H9 (cell line): Measurements from ENCODE around the gene ASL. TPM values are rescaled to one million over a fixed set of nuclear protein-coding genes. Genes with fewer than 3 reads are reported as not detected.
"Not testable (repeated sequence)": the region's sequence is repeated elsewhere in the genome, so short reads cannot be mapped to it uniquely, and the experiment has no call there.

Experiments
- DNase-seq: peaks from one replicate; pipeline ENCODE4 v3.0.0-alpha.2; 2017
- H2AFZ ChIP-seq: one replicate; pipeline ENCODE4 v1.6.1; 2013; ENCODE audit warnings: mild to moderate bottlenecking, low read length, control low read depth, moderate library complexity
- H2AK5ac ChIP-seq: 2 replicates; pipeline ENCODE4 v1.6.1; 2013; ENCODE audit warnings: low read length, control low read depth, mixed read lengths; ENCODE audit not compliant: insufficient read length
- H2BK120ac ChIP-seq: one replicate; pipeline ENCODE4 v1.6.1; 2013; ENCODE audit warnings: low read depth, mild to moderate bottlenecking, low read length, control low read depth, inconsistent platforms; ENCODE audit not compliant: poor library complexity, severe bottlenecking
- H2BK12ac ChIP-seq: 2 replicates; pipeline ENCODE4 v1.6.1; 2013; ENCODE audit warnings: low read length, control low read depth, mixed read lengths, low read depth; ENCODE audit not compliant: insufficient read length
- H2BK15ac ChIP-seq: 2 replicates; pipeline ENCODE4 v1.6.1; 2013; ENCODE audit warnings: low read depth, low read length, control low read depth
- H2BK20ac ChIP-seq: one replicate; pipeline ENCODE4 v1.6.1; 2013; ENCODE audit warnings: low read depth, mild to moderate bottlenecking, low read length, control low read depth, inconsistent platforms; ENCODE audit not compliant: poor library complexity, severe bottlenecking
- H2BK5ac ChIP-seq: 2 replicates; pipeline ENCODE4 v1.6.1; 2013; ENCODE audit warnings: low read length, control low read depth, mixed read lengths; ENCODE audit not compliant: insufficient read length
- H3K14ac ChIP-seq: 2 replicates; pipeline ENCODE4 v1.6.1; 2013; ENCODE audit warnings: low read length, control low read depth; ENCODE audit not compliant: insufficient read depth
- H3K18ac ChIP-seq: 2 replicates; pipeline ENCODE4 v1.6.1; 2013; ENCODE audit warnings: low read depth, mild to moderate bottlenecking, mixed read lengths, low read length, control low read depth; ENCODE audit not compliant: insufficient read length
- H3K23ac ChIP-seq: 2 replicates; pipeline ENCODE4 v1.6.1; 2013; ENCODE audit warnings: low read length, control low read depth, mixed read lengths, low read depth; ENCODE audit not compliant: insufficient read length
- H3K23me2 ChIP-seq: 2 replicates; pipeline ENCODE4 v1.6.1; 2013; ENCODE audit warnings: low read depth, mild to moderate bottlenecking, mixed read lengths, low read length, control low read depth; ENCODE audit not compliant: insufficient read length, poor library complexity, severe bottlenecking
- H3K27ac ChIP-seq: 2 replicates; pipeline ENCODE4 v1.5.1; 2013; ENCODE audit warnings: low read length, control low read depth, mixed read lengths, low read depth; ENCODE audit not compliant: insufficient read length
- H3K27me3 ChIP-seq: 2 replicates; pipeline ENCODE4 v1.6.1; 2013; ENCODE audit warnings: low read length, control low read depth, inconsistent platforms; ENCODE audit not compliant: insufficient read depth
- H3K4ac ChIP-seq: 2 replicates; pipeline ENCODE4 v1.6.1; 2013; ENCODE audit warnings: low read depth, mild to moderate bottlenecking, control low read depth, inconsistent platforms, low read length, moderate library complexity
- H3K4me1 ChIP-seq: 2 replicates; pipeline ENCODE4 v1.6.1; 2013; ENCODE audit warnings: low read length, control low read depth, inconsistent platforms; ENCODE audit not compliant: insufficient read depth
- H3K4me2 ChIP-seq: 2 replicates; pipeline ENCODE4 v1.6.1; 2013; ENCODE audit warnings: low read length, control low read depth, mixed read lengths; ENCODE audit not compliant: insufficient read length, insufficient read depth
- H3K56ac ChIP-seq: 2 replicates; pipeline ENCODE4 v1.6.1; 2013; ENCODE audit warnings: low read depth, mild to moderate bottlenecking, mixed read lengths, low read length, control low read depth; ENCODE audit not compliant: insufficient read length
- H3K79me1 ChIP-seq: 2 replicates; pipeline ENCODE4 v1.6.1; 2013; ENCODE audit warnings: low read depth, mild to moderate bottlenecking, moderate library complexity, low read length, control low read depth, inconsistent platforms; ENCODE audit not compliant: insufficient read depth, poor library complexity, severe bottlenecking
- H3K79me2 ChIP-seq: 2 replicates; pipeline ENCODE4 v1.6.1; 2013; ENCODE audit warnings: low read length, control low read depth, inconsistent platforms; ENCODE audit not compliant: insufficient read depth
- H3K9ac ChIP-seq: 2 replicates; pipeline ENCODE4 v1.6.1; 2013; ENCODE audit warnings: low read length, control low read depth, mixed read lengths; ENCODE audit not compliant: insufficient read length; ENCODE audit errors: extremely low read depth
- H3K9me3 ChIP-seq: one replicate; pipeline ENCODE4 v1.6.1; 2013; ENCODE audit warnings: low read depth, low read length, inconsistent platforms; ENCODE audit not compliant: control insufficient read depth
- H3T11ph ChIP-seq: one replicate; pipeline ENCODE4 v1.6.1; 2013; ENCODE audit warnings: mild to moderate bottlenecking, low read length, control low read depth, inconsistent platforms
- H4K20me1 ChIP-seq: one replicate; pipeline ENCODE4 v1.6.1; 2013; ENCODE audit not compliant: control insufficient read depth, insufficient read length, insufficient read depth
- H4K5ac ChIP-seq: 2 replicates; pipeline ENCODE4 v1.6.1; 2013; ENCODE audit warnings: low read depth, mild to moderate bottlenecking, mixed read lengths, low read length, control low read depth; ENCODE audit not compliant: insufficient read length
- H4K8ac ChIP-seq: replicated peaks from 2 replicates; pipeline ENCODE4 v1.6.1; 2013; ENCODE audit warnings: low read length, control low read depth, mixed read lengths, low read depth; ENCODE audit not compliant: insufficient read length
- H4K91ac ChIP-seq: 2 replicates; pipeline ENCODE4 v1.6.1; 2013; ENCODE audit warnings: low read depth, mild to moderate bottlenecking, moderate library complexity, mixed read lengths, low read length, control low read depth; ENCODE audit not compliant: insufficient read length
- H3K27ac Mint-ChIP-seq, 3 experiments: 2 replicates in 2 of 3; 3 replicates in 1 of 3; pipeline ENCODE4 v1.8.0; 2020 to 2021; ENCODE audit warnings: mixed read lengths in 3 of 3, mild to moderate bottlenecking in 1 of 3, moderate library complexity in 1 of 3
- H3K27me3 Mint-ChIP-seq: 2 replicates; pipeline ENCODE4 v1.8.0; 2021; ENCODE audit warnings: low read depth, mild to moderate bottlenecking, moderate library complexity, mixed read lengths
- H3K36me3 Mint-ChIP-seq, 3 experiments: 2 replicates in 2 of 3; 3 replicates in 1 of 3; pipeline ENCODE4 v1.8.0; 2020 to 2021; ENCODE audit warnings: low read depth in 3 of 3, mixed read lengths in 3 of 3; ENCODE audit not compliant: insufficient read depth in 1 of 3
- H3K4me1 Mint-ChIP-seq, 2 experiments: 2 replicates each; pipeline ENCODE4 v1.8.0; 2020; ENCODE audit warnings: mixed read lengths in 2 of 2
- H3K4me3 Mint-ChIP-seq, 2 experiments: 2 replicates in 1 of 2; 3 replicates in 1 of 2; pipeline ENCODE4 v1.8.0; 2020 to 2021; ENCODE audit warnings: mild to moderate bottlenecking in 2 of 2, mixed read lengths in 2 of 2, moderate library complexity in 1 of 2
- H3K9me3 Mint-ChIP-seq, 2 experiments: 2 replicates in 1 of 2; 3 replicates in 1 of 2; pipeline ENCODE4 v1.8.0; 2020; ENCODE audit warnings: mild to moderate bottlenecking in 2 of 2, mixed read lengths in 2 of 2, moderate library complexity in 1 of 2
- WGBS: extraction: QIAGEN DNeasy Blood & Tissue Kit; methylation state at CpG from one replicate; pipeline ENCODE4 v1.1.7; 2013; ENCODE audit warnings: missing lambda C conversion rate, low lambda C conversion rate, mixed read lengths; ENCODE audit not compliant: insufficient read length; ENCODE audit errors: extremely low coverage; 5-methylcytosine and 5-hydroxymethylcytosine counted together
- total RNA-seq: library from RNA; stranded (reverse); gene quantifications from 2 replicates; pipeline ENCODE4 v1.2.1, GENCODE V29; 2021
- TF ChIP-seq, protein P1 (sequence below): fragments of 200-600 bp; sonication (generic); conservative IDR thresholded peaks from 3 replicates; pipeline ENCODE4 v1.8.0; 2021; ENCODE audit warnings: antibody characterized with exemption, mild to moderate bottlenecking

ASL gene
- total RNA-seq, 1 experiment from 2014 or later, result 30.7 TPM

DNA sequence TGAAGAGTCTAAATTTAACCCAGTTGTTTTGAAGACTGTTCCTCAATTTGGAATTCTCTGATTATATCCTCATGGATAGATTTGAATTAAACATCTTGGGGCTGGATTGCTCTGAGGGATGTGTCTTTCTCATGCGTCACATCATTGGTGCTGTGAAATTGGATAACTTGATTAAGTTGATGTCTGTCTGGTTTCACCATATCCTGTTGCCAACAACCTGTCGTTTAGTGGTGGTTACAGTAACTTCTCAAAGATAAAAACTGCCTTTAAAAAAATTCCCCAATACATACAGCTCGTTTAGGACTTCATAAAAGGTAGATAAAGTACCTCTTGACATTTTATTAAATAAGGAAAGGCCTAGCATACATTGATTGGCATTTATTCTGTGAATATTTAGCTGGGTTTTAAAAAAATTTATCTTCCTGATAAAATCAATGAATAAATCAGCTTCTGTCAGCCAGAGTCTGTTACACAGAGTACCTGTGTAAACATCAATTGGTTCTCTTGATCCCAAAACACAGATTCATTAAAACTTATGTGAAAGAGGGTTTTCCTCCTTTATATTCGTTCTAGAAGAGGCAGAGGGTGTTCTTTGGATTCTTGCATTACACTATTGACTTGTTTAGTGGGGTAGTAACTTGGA lies 49.6 kb downstream of the ASL start:
- H2BK15ac ChIP-seq, result no peak overlapping the region
- H2BK5ac ChIP-seq, result no peak overlapping the region
- no peak overlapping the region for H3T11ph ChIP-seq
- no peak overlapping the region for H2BK20ac ChIP-seq
- no peaks in the 10 kb centered on the region for H3K9me3 ChIP-seq
- no peak for DNase-seq
- no peaks in the 10 kb centered on the region for H3K27me3 ChIP-seq
- peaks cover 3% of the 10 kb centered on the region for H3K79me1 ChIP-seq
- Mint-ChIP-seq H3K36me3 (no peaks in the 10 kb centered on the region; a peak in 1 of 7 replicates), H3K27ac (no peak overlapping the region), H3K4me1 (peaks cover 4 to 8% of the 10 kb centered on the region in 2 experiments; a peak in 3 of 4 replicates), H3K4me3 (no peak overlapping the region), H3K9me3 (no peaks in the 10 kb centered on the region), H3K27me3 (no peaks in the 10 kb centered on the region)
- WGBS, result no CpG with 5 or more reads among the region's 4 CpGs
- H3K23ac ChIP-seq, result no peak overlapping the region
- no peak overlapping the region for H4K8ac ChIP-seq
- no peak overlapping the region for H4K91ac ChIP-seq
- H2BK120ac ChIP-seq, result no peak overlapping the region
- no peak overlapping the region for H3K27ac ChIP-seq
- H2AFZ ChIP-seq, result no peak overlapping the region
- no peaks in the 10 kb centered on the region for H4K20me1 ChIP-seq
- H3K4me1 ChIP-seq, result no peaks in the 10 kb centered on the region; the same call in 1 of the 2 replicates
- TF ChIP-seq, protein P1, sequence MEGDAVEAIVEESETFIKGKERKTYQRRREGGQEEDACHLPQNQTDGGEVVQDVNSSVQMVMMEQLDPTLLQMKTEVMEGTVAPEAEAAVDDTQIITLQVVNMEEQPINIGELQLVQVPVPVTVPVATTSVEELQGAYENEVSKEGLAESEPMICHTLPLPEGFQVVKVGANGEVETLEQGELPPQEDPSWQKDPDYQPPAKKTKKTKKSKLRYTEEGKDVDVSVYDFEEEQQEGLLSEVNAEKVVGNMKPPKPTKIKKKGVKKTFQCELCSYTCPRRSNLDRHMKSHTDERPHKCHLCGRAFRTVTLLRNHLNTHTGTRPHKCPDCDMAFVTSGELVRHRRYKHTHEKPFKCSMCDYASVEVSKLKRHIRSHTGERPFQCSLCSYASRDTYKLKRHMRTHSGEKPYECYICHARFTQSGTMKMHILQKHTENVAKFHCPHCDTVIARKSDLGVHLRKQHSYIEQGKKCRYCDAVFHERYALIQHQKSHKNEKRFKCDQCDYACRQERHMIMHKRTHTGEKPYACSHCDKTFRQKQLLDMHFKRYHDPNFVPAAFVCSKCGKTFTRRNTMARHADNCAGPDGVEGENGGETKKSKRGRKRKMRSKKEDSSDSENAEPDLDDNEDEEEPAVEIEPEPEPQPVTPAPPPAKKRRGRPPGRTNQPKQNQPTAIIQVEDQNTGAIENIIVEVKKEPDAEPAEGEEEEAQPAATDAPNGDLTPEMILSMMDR, result no peak
- no peak overlapping the region for H2BK12ac ChIP-seq
- H3K79me2 ChIP-seq, result peaks cover 13% of the 10 kb centered on the region; the same call in 1 of the 2 replicates
- no peak overlapping the region for H3K14ac ChIP-seq
- no peak overlapping the region for H3K18ac ChIP-seq
- no peak overlapping the region for H2AK5ac ChIP-seq
- H3K4ac ChIP-seq, result no peak overlapping the region
- no peaks in the 10 kb centered on the region for H3K23me2 ChIP-seq
- no peak overlapping the region for H4K5ac ChIP-seq
- H3K4me2 ChIP-seq, result no peak overlapping the region
- no peak overlapping the region for H3K9ac ChIP-seq
- no peak overlapping the region for H3K56ac ChIP-seq

- not testable (repeated sequence) for H3K4me1 Mint-ChIP-seq, H3K36me3 Mint-ChIP-seq, H3K4me2 ChIP-seq, H3T11ph ChIP-seq, H3K27ac ChIP-seq, H3K27me3 ChIP-seq, H2BK20ac ChIP-seq, H2AFZ ChIP-seq, H4K91ac ChIP-seq, H4K5ac ChIP-seq, H3K23ac ChIP-seq, H3K9ac ChIP-seq, H3K4me3 Mint-ChIP-seq, H3K9me3 Mint-ChIP-seq, DNase-seq, H3K27me3 Mint-ChIP-seq, H3K9me3 ChIP-seq, H2BK15ac ChIP-seq, H2BK12ac ChIP-seq, H3K14ac ChIP-seq, H3K4me1 ChIP-seq, H2BK5ac ChIP-seq, H3K4ac ChIP-seq, H3K56ac ChIP-seq, H4K8ac ChIP-seq, H3K27ac Mint-ChIP-seq, H3K23me2 ChIP-seq, H3K18ac ChIP-seq, H4K20me1 ChIP-seq, H2AK5ac ChIP-seq, H2BK120ac ChIP-seq, H3K79me1 ChIP-seq
- WGBS, result no CpG with 5 or more reads among the region's 6 CpGs
- H3K79me2 ChIP-seq, result peaks cover 11% of the 10 kb centered on the region; the same call in 1 of the 2 replicates
Observed at GRCh38 chr7:66125781-66126352, 50.2 kb downstream of the ASL start.
